T-helper 1 cell (primary cell): ENCODE measurements around the gene SIDT2.

Experiments
- DNase-seq, 5 donors: peaks; one replicate each; pipeline ENCODE4 v3.0.0-alpha.2; 2012 to 2020

Gene SIDT2

DNA sequence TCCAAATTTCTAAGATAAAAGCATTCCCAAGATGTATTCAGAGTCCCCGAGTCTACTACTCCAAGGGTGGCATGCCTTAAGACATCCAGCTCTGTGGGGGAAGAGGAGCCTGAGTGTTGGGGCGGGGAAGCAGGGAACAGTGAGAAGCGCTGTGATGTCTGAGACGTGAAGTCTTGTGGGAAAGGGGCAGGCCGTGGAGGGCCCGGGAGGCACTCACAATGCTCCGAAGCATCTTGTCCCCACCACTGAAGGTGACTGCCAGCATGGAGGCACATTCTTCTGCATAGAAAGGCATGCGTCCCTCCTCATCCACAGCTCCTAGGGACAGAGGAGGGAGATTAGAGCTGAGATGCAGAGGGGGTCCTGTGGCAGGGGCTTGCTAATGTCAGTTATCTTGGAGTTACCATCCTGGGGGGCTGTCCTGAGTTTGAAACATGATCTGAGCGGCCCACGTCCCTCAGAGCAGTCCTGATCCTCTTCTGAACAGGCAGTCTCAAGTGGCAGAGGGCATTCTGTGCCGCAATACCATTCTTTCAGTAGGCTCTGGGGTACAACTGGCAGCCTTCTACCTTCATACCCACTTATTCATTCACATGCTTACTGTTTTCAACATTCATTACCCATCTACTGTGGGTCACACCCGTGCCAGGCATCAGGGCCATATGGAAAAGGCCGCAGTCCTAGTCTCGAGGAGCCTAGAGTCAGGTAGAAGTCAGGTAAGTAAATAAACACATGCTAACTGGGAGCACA lies 44.6 kb downstream of the SIDT2 start:
- DNase-seq, result no peak

DNA sequence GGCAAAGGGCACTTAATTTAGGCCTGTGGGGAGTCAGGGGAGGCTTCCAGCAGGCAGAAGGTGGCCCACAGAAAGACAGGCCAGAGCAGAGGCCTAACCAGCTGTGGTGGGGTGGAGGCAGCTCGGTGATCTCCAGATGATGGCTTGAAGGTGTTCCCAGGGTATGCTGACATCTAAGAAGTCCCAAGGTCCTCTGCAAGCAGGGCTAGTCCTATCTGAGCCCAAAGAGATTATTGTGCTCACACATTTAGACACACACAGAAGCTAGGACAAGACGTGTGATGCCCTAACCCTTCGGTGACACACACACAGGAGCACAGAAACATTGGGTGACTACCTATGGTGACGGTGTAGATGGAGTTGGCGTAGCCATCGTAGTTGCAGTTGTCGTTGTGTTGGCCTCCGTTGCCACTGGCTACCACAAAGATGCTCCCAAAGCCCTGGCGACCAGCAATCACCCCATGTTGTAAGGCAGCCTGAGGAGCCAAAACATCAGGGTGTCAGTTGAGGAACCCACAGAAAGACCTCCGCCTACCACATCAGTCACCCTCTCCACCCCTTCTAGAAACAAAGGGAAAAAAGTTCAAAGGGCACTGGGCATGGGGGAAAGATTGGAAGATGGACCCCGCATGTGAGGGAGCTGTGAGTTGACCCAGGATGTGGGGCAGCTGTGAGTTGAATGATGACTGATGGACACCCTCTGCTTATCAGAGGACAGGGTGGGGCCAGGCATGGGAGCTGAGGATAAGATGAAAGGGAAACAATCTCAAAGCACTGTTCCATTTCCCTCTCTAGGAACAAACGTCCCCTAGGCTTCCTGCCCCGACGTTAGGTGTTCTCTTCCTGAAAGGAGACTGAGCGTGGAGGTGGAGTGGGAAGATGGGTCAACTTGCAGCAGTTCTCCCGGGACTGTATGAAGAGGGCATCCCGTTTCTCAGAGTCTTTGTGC lies 45.5 kb downstream of the SIDT2 start:
- DNase-seq, result no peak

DNA sequence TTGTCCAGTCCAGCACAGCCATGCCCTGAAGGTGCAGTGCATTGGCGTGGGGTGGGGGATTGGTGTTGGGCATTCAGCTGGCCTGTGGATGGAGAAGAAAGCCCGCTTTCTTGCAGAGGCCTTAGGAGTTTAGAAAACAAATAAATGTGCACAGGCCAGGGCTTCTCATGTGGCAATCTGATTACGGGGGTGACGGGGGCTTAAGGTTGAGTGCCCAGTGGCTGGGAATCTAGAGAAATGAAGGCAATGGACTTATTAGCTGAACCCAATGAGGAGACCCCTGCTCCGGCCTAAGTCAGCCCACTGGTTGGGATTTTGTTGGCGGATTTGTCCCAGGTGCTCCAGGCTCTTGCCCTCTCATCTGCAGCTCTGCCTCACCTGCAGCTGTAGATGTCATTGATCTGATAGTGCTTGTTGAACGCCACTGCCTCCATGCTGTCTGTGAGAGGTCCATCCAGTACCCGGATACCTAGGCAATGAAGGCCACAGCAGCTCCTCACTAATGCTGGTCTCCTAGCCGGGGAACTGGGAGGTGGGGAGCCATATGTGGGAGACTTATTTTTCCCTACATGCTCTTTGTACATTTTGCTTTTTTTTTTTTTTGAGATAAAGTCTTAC lies 47.1 kb downstream of the SIDT2 start:
- DNase-seq, result no peak

DNA sequence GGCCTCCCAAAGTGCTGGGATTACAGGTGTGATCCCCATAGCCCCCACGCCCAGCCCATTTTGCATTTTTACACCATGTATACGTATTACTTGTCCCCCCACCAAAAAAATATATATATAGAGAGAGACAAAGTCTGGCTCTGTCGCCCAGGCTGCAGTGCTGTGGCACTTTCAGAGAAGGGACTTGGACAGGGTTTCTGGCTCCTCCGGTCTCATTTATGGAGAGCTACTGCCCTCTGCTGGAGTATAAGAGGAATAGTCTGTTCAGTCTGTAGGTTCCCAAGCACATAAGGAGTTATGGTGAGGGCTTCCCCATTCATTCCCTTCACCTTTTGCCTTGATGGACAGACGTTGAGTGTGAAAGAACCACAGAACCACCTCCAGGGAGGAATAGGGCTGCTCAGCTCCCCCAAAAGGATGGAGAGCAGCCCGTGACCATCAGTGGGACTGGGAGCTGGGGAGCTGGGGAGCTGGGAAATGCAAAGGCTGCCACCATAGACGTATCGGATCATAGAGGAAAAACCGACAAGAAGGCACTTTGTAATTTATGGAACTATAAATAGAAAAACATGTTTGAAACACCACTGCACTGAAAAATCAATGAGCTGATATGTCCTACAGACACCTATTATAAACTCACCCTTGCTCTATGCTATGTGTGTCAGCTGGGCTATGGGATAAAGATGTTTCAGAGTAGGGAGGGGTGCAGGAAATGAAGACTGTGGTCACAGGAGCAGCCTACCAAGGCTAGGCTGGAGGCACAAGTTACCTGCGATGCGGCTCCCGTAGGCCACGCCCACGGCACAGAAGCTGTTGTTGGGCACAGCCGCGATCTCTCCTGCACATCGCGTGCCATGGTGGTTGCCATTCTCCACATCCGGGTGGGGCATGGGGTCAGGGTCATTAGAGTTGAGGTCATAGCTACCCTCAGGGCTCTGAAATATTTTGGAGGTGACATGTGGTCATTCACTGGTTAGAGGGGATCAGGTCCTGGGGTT lies 48.1 kb downstream of the SIDT2 start:
- DNase-seq, result peak in 3 of 5 donors; percentile 34 to 72 (median 48)

DNA sequence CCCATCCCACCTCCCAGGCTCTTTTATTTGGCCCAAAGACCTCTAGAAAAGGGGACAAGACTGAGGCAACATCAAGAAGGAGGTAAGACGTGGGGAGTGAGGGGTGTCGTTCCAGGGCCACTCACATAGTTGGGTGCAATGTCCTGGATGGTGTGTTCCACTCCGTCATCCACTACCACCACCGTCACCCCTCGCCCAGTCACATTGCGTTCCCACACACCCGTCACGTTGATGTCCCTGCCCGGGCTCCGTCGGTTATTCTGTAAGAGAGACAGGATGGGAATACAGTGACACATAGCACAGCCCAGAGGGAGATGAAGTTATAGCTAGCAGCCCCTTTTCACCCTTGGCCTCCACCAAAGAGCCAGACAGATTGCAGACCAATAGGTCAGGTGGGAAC lies 49.5 kb downstream of the SIDT2 start:
- DNase-seq, result no peak

DNA sequence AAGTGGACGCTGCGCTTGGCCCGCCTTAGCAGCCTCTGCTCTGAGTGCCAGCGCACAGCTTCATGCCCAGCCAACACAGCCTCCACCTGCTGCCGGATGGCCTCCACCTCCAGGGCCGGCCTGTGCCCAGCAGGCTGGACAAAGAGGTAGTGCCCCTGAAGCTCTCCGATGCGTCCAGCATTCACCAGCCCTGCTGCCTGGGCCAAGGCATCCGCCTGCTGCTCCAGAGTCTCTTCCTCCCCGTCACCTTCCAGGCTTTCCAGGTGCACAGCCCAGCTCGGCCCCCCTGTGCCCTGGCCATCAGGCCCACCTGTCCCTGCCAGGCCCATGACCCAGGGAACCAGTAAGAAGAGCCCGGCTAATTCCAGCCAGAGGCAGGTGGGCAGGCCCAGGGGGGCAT lies 50.9 kb downstream of the SIDT2 start:
- no peak for DNase-seq

DNA sequence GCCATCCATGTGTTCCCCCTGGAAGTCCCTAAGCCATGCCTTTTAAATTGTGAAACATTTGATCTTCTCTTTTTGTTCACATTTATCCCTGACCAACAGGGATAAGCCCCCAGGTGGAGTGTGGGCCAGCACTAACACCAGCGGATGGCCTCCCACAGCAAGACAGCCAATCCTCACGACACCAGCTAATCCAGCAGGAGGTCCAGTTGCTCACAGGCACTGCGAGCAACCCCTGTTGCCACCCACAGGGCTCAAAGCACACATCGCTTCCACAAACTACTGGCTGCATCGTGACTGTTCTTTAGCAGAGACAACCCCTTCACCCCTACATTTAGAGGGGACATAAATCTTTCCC lies 51.4 kb downstream of the SIDT2 start:
- DNase-seq, result no peak

DNA sequence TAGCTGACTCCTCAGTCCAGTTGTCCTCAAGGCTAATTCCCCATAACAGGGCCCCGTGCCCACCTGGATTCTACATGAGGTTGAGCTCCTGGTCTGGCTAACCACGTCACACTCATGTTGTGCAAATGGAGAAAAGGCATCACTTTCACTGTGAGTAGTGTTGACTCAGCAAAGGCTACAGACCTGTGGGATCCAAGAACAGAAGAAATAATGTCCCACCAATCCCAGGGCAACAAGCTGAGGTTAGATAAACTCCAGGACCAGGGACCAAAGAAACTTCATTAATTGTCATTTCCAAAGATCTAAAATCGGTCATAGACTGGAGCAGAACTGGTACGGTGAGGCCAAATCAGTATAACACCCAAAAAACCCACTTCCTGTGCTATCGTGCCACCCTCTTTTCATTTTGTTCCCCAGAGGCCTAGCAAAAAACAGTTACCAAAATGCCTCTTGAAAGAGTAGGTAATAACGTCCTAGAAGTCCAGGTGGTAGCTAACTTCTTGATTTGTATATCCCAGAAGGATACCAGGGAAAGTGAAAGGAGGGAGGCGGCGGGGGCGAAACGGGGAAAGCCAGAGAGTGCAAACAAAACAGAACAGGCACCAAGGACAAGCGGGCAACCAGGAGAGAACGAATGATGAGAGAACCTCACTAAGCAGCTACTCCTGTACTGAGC lies 51.9 kb downstream of the SIDT2 start:
- DNase-seq, result peak in 3 of 5 donors; percentile 11 to 80 (median 41)

DNA sequence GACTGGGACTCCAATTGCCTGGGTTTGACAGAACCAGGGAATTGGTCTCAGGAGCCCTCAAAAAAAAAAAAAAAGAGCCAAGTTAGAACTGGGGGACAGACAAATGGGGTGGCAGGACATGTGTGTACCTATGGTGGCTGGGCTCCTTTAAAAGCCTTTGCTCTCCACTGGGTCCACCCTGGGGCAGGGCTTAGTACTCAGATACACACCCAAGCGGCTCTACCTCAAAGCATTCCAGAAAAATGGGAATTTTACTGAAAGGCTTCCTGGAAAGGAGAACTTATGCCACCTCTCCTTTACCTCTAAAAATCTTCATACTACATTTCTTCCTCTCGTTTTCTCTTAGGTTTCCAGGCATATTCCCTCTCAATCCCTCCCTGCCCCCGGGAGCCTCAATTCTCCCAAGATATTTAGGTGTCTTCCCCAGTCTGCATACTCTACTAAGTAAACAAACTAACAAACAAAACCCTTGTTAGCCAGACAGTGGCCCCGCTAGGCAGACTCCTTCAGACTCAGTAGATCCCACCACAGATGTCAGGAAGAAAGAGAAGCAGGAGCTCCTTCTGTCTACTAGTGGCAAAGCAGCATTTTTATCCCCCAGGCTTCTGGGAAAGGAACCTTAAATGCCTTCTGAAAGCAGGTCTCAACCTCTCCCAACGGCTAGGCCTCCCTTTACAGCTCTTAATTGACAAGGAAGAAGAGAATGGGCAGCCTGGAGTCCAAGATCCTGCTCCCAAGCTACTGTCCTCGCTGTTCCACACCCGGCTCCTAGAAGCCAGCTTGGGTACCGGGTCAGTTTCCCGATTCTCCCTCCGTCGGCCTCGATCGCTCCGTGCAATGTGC lies 52.7 kb downstream of the SIDT2 start:
- DNase-seq, result peak in 1 of 5 donors; percentile 9

DNA sequence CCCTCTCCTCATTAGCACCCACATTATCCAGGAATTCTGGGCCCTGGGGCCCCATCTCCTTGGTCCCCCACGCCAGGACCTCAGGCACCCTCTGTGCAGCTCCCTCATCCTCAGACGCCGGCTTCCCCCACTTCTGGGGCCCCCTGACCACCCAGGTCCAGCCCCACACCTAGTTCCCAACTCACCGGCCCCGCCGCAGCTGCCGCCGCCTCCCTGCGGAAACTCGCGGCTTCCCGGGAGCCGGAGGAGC lies 53.2 kb downstream of the SIDT2 start, which contains the start of gene PCSK7:
Gene PCSK7 (minus strand): TSS at position 232 of the 250 bp plus-strand sequence. CDS start 2,229 bp downstream, outside the sequence.
- DNase-seq, result peak in 1 of 5 donors; percentile 59

DNA sequence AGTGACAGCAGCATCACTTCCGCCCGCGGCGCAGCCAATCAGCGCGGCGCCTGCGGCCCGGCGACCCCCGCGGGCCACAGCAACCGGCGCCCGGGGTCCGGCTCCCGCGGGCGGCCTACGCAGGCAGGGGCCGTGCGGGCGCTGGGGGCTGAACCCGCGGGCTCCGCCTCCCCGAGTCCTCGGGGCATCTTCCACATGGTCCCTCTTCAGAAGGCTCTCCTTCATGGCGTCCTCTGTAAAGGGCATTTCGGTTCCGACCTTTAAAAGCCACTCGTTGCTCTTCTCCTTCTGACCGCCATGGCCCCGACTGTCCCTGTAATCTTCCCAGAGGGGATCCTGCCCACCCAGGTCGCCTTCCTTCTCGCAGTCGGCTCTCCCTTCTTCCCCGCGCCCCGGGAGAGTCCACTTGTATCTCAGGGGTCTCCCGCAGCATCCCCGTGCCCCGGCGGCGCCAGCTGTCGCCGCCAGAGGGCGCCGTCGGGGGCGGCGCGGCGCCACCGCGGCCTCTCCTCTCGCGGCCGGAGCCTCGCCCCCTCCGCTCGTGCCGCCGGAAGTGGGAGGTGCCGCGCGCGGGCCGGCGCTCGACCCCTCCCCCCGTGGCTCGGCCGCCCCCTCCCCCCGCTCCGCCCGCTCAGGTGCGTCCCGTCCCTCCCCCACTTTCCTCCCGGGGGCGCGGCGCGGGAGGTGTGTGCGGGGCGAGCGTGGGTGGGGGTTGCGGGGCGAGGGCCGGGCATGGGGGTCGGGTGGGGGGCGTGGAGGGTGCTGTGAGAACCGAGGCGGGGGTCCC lies 53.7 kb downstream of the SIDT2 start, which contains the start of gene RNF214:
Gene RNF214 (plus strand): TSS at position 580 of the 787 bp plus-strand sequence. CDS start 1,602 bp downstream, outside the sequence.
- DNase-seq, result peak; percentile 58 to 77 (median 65)

DNA sequence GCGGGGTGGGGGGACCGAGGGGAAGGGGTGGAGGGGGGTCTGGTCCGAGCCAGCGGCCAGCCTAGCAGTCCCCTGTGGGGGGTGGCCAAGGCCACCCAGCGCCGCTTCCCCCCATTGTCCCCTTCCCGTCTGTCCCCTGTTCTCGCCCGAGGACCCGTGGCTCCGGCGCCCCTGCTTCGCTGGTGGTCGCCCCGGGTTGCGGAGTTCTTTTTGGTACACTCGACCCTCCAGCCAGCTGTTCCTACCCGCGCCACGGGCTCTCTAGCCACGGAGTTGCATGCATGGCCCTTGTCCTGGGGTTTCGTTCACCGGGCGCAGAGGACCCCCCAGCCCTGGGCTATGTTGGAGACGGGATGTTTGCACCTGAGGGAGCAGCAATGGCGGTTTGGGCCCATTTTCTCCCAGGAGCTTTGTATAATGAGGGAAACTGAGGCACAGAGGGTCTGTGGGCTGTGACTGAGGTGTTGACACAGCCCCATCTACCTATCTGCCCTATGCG lies 54.4 kb downstream of the SIDT2 start:
- no peak for DNase-seq

DNA sequence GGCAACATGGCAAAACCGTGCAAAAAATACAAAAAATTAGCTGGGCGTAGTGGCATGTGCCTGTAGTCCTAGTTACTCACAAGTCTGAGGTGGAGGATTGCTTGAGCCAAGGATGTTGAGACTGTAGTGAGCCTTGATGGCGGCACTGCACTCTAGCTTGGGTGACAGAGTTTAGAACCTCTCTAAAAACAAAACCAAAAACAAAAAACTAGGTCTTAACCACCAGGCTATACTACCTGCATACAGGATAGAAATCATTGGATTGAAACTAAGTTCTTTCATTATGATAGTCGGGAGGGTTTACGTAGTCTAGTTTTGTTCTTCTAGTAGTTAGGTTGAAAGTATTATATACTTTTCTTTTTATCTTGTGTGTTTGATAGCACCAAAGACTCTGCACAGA lies 59.7 kb downstream of the SIDT2 start:
- no peak for DNase-seq

DNA sequence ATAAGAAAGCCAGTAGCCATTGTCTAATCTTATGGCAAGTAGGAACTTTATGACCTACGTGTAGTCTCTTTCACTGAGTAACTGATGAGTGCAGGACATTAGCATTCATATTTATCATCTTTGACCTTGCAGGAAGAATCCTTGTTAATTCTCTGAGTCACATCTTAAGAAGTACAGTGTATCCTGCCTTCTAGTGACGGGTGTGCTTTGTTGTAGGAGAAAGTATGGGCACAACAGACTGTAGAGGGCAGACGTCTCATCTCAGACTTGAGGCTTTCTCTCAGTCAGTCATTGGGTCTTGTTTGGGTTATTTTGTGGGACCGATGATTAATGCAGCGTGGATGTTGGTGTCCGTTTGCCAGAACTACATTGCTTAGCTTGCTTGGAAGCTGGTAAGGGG lies 60.8 kb downstream of the SIDT2 start:
- no peak for DNase-seq
